WTC11 (cell line): ENCODE data around the gene TEX52.

Experiments used
- ESRRA ChIP-seq: sonication (generic); formaldehyde crosslinking; IDR thresholded peaks from 2 replicates; pipeline ENCODE4 v1.8.1; 2022; ENCODE audit warnings: mild to moderate bottlenecking, missing genetic modification reagents, borderline replicate concordance
- MYBL2 ChIP-seq: sonication (generic); formaldehyde crosslinking; IDR thresholded peaks from 2 replicates; pipeline ENCODE4 v1.8.1; 2023; ENCODE audit warnings: mild to moderate bottlenecking, moderate library complexity, missing genetic modification reagents
- TF ChIP-seq, protein P1 (sequence below): fragments of 200-600 bp; IDR thresholded peaks from 2 replicates; pipeline ENCODE4 v1.8.0; 2022; ENCODE audit warnings: antibody characterized with exemption
- TF ChIP-seq, protein P2 (sequence below): sonication (generic); formaldehyde crosslinking; IDR thresholded peaks from 2 replicates; pipeline ENCODE4 v1.8.0; 2023; ENCODE audit warnings: missing genetic modification reagents
- TF ChIP-seq, protein P3 (sequence below): sonication (generic); formaldehyde crosslinking; IDR thresholded peaks from 2 replicates; pipeline ENCODE4 v1.8.1; 2022; ENCODE audit warnings: missing genetic modification reagents, borderline replicate concordance

DNA sequence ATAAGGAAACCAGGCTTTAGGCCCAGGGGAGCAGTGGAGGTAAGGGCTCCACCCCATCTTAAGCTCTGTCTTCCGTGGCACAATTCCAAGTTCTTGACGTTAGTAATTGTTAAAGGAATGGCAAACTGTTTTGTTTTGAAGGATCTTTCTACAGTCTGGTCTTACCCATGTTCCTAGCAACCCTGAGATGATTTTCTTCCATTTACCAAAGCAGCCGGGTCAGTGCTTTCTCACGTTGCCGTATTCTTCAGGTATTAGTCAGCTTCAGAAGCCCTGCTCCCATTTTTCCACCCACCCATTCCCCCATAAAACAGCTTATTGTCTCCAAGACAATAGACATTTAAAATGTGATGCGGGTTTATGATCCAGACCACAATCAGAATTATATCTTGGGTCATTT lies 32.3 kb downstream of the TEX52 start:
- TF ChIP-seq, protein P1, sequence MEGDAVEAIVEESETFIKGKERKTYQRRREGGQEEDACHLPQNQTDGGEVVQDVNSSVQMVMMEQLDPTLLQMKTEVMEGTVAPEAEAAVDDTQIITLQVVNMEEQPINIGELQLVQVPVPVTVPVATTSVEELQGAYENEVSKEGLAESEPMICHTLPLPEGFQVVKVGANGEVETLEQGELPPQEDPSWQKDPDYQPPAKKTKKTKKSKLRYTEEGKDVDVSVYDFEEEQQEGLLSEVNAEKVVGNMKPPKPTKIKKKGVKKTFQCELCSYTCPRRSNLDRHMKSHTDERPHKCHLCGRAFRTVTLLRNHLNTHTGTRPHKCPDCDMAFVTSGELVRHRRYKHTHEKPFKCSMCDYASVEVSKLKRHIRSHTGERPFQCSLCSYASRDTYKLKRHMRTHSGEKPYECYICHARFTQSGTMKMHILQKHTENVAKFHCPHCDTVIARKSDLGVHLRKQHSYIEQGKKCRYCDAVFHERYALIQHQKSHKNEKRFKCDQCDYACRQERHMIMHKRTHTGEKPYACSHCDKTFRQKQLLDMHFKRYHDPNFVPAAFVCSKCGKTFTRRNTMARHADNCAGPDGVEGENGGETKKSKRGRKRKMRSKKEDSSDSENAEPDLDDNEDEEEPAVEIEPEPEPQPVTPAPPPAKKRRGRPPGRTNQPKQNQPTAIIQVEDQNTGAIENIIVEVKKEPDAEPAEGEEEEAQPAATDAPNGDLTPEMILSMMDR, result no peak
- TF ChIP-seq MYBL2 (CRISPR knock-in tag), result no peak
- TF ChIP-seq ESRRA (CRISPR knock-in tag), result no peak
- TF ChIP-seq, protein P2, sequence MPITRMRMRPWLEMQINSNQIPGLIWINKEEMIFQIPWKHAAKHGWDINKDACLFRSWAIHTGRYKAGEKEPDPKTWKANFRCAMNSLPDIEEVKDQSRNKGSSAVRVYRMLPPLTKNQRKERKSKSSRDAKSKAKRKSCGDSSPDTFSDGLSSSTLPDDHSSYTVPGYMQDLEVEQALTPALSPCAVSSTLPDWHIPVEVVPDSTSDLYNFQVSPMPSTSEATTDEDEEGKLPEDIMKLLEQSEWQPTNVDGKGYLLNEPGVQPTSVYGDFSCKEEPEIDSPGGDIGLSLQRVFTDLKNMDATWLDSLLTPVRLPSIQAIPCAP, result no peak
- TF ChIP-seq, protein P3, sequence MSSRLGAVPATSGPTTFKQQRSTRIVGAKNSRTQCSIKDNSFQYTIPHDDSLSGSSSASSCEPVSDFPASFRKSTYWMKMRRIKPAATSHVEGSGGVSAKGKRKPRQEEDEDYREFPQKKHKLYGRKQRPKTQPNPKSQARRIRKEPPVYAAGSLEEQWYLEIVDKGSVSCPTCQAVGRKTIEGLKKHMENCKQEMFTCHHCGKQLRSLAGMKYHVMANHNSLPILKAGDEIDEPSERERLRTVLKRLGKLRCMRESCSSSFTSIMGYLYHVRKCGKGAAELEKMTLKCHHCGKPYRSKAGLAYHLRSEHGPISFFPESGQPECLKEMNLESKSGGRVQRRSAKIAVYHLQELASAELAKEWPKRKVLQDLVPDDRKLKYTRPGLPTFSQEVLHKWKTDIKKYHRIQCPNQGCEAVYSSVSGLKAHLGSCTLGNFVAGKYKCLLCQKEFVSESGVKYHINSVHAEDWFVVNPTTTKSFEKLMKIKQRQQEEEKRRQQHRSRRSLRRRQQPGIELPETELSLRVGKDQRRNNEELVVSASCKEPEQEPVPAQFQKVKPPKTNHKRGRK (CRISPR knock-in tag), result no peak
